ENCODE results near the gene KCTD5.

The KCTD5 gene

DNA sequence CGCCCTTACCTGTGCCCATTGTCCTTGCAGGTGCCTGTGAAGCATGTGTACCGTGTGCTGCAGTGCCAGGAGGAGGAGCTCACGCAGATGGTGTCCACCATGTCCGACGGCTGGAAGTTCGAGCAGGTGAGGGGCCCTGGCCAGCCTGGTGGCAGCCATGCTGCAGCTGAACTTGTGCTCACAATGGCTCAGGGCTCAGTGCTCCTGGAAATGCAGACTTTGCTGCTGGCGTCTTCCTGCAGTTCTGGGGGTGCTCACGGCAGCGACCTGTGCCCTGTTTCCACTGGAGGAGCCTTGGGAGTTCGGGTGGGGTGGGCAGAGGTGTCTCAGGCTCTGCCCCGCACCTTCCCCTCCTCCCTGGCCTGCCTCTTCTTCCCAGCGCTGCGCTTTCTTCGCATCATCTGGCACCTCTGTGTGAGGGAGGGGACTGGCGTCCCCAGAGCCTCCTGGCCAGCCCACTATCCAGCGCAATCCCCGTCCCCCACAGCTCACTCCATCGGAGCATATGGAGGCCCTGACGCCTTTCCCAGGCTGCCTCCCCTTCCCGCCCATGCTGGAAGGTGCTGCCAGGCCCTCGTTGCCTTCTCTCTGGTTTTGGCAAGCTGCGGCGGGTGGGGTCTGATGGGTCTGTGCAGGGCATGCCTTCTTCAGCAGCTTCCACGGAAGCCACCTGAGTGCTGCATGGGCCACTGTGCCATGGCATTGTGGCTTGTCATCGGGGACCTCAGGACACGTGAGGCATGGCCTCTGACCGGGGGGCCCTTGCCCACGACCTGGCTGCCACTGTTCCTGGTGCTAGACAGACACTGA is 17.7 kb downstream of the KCTD5 start:
- no peak for DNase-seq (ENCODE audit: low read depth, low spot score)
- in situ Hi-C loops (cut with HindIII; ENCODE audit: low sequenced_read_pairs): no loop called here
- H3K4me3 ChIP-seq (ENCODE audit: low read depth, low read length): no peak overlapping the region
- TF ChIP-seq, protein P1, sequence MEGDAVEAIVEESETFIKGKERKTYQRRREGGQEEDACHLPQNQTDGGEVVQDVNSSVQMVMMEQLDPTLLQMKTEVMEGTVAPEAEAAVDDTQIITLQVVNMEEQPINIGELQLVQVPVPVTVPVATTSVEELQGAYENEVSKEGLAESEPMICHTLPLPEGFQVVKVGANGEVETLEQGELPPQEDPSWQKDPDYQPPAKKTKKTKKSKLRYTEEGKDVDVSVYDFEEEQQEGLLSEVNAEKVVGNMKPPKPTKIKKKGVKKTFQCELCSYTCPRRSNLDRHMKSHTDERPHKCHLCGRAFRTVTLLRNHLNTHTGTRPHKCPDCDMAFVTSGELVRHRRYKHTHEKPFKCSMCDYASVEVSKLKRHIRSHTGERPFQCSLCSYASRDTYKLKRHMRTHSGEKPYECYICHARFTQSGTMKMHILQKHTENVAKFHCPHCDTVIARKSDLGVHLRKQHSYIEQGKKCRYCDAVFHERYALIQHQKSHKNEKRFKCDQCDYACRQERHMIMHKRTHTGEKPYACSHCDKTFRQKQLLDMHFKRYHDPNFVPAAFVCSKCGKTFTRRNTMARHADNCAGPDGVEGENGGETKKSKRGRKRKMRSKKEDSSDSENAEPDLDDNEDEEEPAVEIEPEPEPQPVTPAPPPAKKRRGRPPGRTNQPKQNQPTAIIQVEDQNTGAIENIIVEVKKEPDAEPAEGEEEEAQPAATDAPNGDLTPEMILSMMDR (IDR thresholded peaks at IDR 0.05; ENCODE audit: low read depth, low read length): no peak

DNA sequence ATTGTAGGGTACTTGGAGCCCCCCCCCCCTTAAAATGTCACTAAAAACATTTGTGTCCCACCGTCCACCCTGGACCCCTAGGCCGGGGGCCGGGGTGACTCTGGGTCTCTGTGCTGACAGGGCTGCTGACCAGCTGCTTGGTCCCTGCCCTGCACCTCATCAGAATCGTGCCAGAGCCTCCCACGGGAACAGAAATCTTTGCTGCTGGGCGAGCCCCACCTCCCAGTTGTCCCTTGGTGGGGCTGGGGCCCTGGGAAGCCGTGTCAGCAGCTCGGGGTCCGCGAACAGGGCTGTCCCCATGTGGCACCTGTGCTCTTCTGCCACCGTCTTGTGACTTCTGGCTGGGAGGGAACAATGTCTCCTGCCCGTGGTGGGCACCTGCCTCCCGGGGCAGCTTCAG is 18.5 kb downstream of the KCTD5 start:
- H3K4me3 ChIP-seq (ENCODE audit: low read depth, low read length): no peak overlapping the region
- TF ChIP-seq, protein P1 (IDR thresholded peaks at IDR 0.05; ENCODE audit: low read depth, low read length): no peak
- in situ Hi-C loops (cut with HindIII; ENCODE audit: low sequenced_read_pairs): no loop called here
- DNase-seq (ENCODE audit: low read depth, low spot score): no peak

DNA sequence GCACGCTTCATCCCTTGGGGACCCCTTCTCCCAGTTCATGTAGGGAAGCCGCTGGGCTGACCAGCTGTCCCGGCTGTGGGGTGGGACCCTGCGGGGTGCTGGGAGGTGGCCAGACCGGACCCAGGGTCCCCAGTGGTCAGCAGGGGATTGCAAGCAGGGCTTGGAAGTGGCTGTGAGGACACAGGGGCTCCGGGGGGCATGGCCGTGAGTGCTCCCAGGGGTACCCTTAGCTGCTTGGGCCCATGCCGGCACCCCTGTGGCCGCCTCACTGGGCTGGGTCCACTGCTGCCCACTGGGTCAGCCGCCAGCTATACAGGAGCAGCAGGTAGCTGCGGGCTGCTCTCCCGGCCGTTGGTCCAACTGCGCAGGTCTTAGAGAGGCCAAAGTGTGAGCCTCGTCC is 18.9 kb downstream of the KCTD5 start:
- TF ChIP-seq, protein P1 (IDR thresholded peaks at IDR 0.05; ENCODE audit: low read depth, low read length): no peak
- DNase-seq (ENCODE audit: low read depth, low spot score): no peak
- no peak overlapping the region for H3K4me3 ChIP-seq (ENCODE audit: low read depth, low read length)
- in situ Hi-C loops (cut with HindIII; ENCODE audit: low sequenced_read_pairs): no loop called here

DNA sequence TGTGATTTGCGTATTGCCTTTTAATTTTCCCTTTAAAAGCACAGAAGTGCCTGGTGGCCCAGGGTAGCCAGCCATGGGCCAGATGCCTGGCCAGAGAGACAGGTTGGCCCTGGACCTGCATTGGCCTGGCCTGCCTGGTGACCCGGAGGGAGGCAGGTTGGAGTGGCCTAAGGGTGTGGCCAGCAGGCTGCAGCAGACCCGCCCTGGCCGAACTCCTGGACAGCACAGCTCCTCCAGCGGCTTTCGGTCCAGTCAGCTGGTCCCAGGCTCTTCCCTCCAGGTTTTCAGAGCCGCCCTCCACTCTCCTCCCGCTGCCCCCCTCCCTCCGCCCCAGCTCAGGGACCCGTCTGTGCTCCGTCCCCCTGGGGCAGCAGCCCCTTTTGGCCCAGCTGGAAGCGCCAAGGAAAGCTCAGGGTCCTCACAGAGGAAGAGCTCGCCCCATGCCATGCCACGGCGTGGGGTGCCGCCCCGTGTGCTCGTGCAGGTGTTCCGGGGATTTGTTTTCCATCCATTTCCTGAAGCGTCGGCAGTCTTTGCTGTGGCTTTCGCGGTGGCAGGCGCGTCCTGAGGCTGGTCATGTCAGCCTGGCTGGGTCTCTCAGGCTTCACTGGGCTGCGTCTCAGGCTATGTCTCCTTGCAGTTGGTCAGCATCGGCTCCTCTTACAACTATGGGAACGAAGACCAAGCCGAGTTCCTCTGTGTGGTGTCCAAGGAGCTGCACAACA is 19.6 kb downstream of the KCTD5 start:
- TF ChIP-seq, protein P1 (IDR thresholded peaks at IDR 0.05; ENCODE audit: low read depth, low read length): no peak
- in situ Hi-C loops (cut with HindIII; ENCODE audit: low sequenced_read_pairs): no loop called here
- no peak for DNase-seq (ENCODE audit: low read depth, low spot score)
- H3K4me3 ChIP-seq (ENCODE audit: low read depth, low read length): no peak overlapping the region

DNA sequence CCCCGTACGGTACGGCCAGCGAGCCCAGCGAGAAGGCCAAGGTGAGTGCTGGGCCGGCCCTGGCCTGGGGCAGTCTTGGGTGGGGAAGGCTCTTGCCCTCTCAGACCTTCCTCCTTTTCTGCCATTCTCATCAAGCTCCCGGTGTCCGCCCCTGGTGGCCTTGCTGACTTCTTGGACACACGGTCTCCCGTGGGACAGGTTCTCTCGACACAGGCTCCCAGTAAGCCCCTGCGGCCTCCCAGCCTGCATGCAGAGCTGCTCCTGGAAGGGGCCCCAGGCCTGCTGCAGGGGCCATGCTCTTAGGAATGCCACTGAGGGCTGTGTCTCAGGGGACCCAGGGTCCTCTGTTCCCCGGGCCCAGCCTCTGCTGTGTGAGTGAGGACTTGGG is 20.1 kb downstream of the KCTD5 start:
- H3K4me3 ChIP-seq (ENCODE audit: low read depth, low read length): no peak overlapping the region
- no peak for DNase-seq (ENCODE audit: low read depth, low spot score)
- in situ Hi-C loops (cut with HindIII; ENCODE audit: low sequenced_read_pairs): no loop called here
- TF ChIP-seq, protein P1 (IDR thresholded peaks at IDR 0.05; ENCODE audit: low read depth, low read length): no peak

DNA sequence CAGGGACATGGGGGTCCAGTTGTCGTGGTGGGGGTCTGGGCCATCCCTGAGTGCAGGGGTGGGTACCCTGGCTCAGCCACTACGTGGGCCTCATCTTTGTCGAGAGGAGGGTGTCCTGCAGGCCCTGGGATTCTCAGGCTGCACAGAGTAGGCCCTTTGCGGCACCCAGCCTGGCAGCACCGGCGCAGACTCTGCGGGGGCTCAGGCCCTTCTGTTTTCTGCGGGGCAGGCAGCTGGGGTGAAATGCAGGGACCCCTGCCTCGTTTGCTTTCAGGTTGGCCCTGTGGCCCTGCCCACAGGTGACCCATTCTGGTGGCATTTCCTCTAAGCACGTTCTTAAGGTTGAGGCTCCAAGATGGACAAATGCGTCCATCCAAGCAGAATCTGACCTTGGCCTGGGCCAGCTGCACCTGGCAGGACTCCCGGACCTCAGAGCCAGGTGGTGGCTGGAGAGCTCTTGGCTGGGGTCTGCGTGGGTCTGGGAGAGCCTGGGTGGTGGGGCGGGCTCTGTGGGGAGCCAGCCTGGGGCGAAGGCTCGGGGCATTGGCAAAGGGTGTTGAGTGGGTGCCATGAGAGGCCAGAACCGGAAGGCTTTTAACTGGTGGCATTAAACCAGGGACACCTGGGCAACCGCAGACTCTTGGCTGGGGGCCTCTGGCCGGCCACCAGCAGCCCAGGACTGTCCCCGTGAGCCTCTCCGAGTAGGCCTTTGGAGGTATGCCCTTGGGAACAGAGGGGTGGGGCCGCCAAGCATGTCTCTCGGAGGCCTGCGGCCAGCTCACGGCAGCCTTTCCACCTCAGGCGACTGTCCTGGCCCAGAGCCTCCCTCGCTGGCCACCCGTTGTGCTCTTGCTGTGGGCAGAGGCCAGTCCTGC is 20.8 kb downstream of the KCTD5 start:
- no peak overlapping the region for H3K4me3 ChIP-seq (ENCODE audit: low read depth, low read length)
- TF ChIP-seq, protein P1 (IDR thresholded peaks at IDR 0.05; ENCODE audit: low read depth, low read length): no peak

More for the DNA sequence above, 20.8 kb downstream of the KCTD5 start:
- no peak for DNase-seq (ENCODE audit: low read depth, low spot score)
- in situ Hi-C loops (cut with HindIII; ENCODE audit: low sequenced_read_pairs): no loop called here
